Neuronal stem cell (in vitro differentiated cells): ENCODE data around the gene RANBP17.

ENCODE experiments used
- DNase-seq: peaks from one replicate; pipeline ENCODE4 v3.0.0-alpha.2; 2013; ENCODE audit warnings: low spot score
- H2AFZ ChIP-seq: one replicate; pipeline ENCODE4 v1.6.1; 2013; ENCODE audit warnings: mild to moderate bottlenecking, low read length, inconsistent platforms
- H2AK5ac ChIP-seq: 2 replicates; pipeline ENCODE4 v1.6.1; 2013; ENCODE audit warnings: low read depth, mild to moderate bottlenecking, inconsistent platforms, low read length, moderate library complexity, mixed read lengths
- H2BK120ac ChIP-seq: 2 replicates; pipeline ENCODE4 v1.6.1; 2013; ENCODE audit warnings: low read depth, mild to moderate bottlenecking, inconsistent platforms, low read length, moderate library complexity, mixed read lengths
- H2BK12ac ChIP-seq: one replicate; pipeline ENCODE4 v1.6.1; 2013; ENCODE audit warnings: low read length, inconsistent platforms
- H2BK15ac ChIP-seq: 2 replicates; pipeline ENCODE4 v1.6.1; 2013; ENCODE audit warnings: mild to moderate bottlenecking, low read length, inconsistent platforms, mixed read lengths
- H2BK5ac ChIP-seq: one replicate; pipeline ENCODE4 v1.6.1; 2013; ENCODE audit warnings: inconsistent platforms, mild to moderate bottlenecking, low read length, moderate library complexity
- H3K14ac ChIP-seq: one replicate; pipeline ENCODE4 v1.6.1; 2013; ENCODE audit warnings: low read length, inconsistent platforms
- H3K18ac ChIP-seq: 2 replicates; pipeline ENCODE4 v1.6.1; 2013; ENCODE audit warnings: low read length, inconsistent platforms
- H3K23ac ChIP-seq: 2 replicates; pipeline ENCODE4 v1.6.1; 2013; ENCODE audit warnings: low read depth, mild to moderate bottlenecking, mixed read lengths, low read length, inconsistent platforms; ENCODE audit not compliant: poor library complexity
- H3K27ac ChIP-seq: replicated peaks from 3 replicates; pipeline ENCODE4 v1.5.1; 2013; ENCODE audit warnings: low read length, inconsistent platforms
- H3K27me3 ChIP-seq, 3 experiments: 2 replicates each; pipeline ENCODE4 v1.6.1; 2013; ENCODE audit warnings: low read length in 3 of 3, mild to moderate bottlenecking in 2 of 3, inconsistent platforms in 1 of 3, low read depth in 1 of 3, mixed read lengths in 1 of 3, moderate library complexity in 1 of 3; ENCODE audit not compliant: control insufficient read depth in 3 of 3, insufficient read depth in 3 of 3
- H3K36me3 ChIP-seq, 2 donors: replicated peaks in 1 of 2; 2 replicates each; pipeline ENCODE4 v1.6.1; 2013; ENCODE audit warnings: low read length in 2 of 2; ENCODE audit not compliant: control insufficient read depth in 2 of 2, insufficient read depth in 2 of 2
- H3K4ac ChIP-seq: 2 replicates; pipeline ENCODE4 v1.6.1; 2013; ENCODE audit warnings: inconsistent platforms, mild to moderate bottlenecking, low read length, moderate library complexity
- H3K4me1 ChIP-seq, 2 donors: 1 replicate in 1 of 2; 2 replicates in 1 of 2; pipeline ENCODE4 v1.6.1; 2013; ENCODE audit warnings: low read length in 2 of 2, low read depth in 1 of 2; ENCODE audit not compliant: control insufficient read depth in 2 of 2, insufficient read depth in 1 of 2
- H3K4me2 ChIP-seq: one replicate; pipeline ENCODE4 v1.6.1; 2013; ENCODE audit warnings: mild to moderate bottlenecking, low read length, inconsistent platforms; ENCODE audit not compliant: insufficient read depth, poor library complexity, severe bottlenecking
- H3K4me3 ChIP-seq, 2 donors: 2 replicates each; pipeline ENCODE4 v1.5.1; 2013; ENCODE audit warnings: low read length in 2 of 2, mild to moderate bottlenecking in 2 of 2, inconsistent platforms in 1 of 2, moderate library complexity in 1 of 2
- H3K79me1 ChIP-seq: one replicate; pipeline ENCODE4 v1.6.1; 2013; ENCODE audit warnings: low read depth, mild to moderate bottlenecking, inconsistent platforms, low read length, moderate library complexity
- H3K9ac ChIP-seq: one replicate; pipeline ENCODE4 v1.6.1; 2013; ENCODE audit warnings: mild to moderate bottlenecking, low read depth, low read length, inconsistent platforms; ENCODE audit not compliant: poor library complexity
- H3K9me3 ChIP-seq, 2 donors: replicated peaks in 1 of 2; 2 replicates each; pipeline versions ENCODE3 to v1.6.1; 2013; ENCODE audit warnings: low read length in 2 of 2, mild to moderate bottlenecking in 2 of 2, inconsistent platforms in 1 of 2, low read depth in 1 of 2, mixed read lengths in 1 of 2, moderate library complexity in 1 of 2; ENCODE audit not compliant: control insufficient read depth in 2 of 2, insufficient read depth in 1 of 2
- H4K8ac ChIP-seq: one replicate; pipeline ENCODE4 v1.6.1; 2013; ENCODE audit warnings: low read depth, mild to moderate bottlenecking, inconsistent platforms, low read length, moderate library complexity
- H4K91ac ChIP-seq: one replicate; pipeline ENCODE4 v1.6.1; 2013; ENCODE audit warnings: low read length, low read depth, mild to moderate bottlenecking, inconsistent platforms; ENCODE audit not compliant: poor library complexity
- WGBS, 2 donors: extraction: QIAGEN DNeasy Blood & Tissue Kit; methylation state at CpG; one replicate each; pipeline ENCODE4 v1.1.7; 2013; ENCODE audit warnings: missing lambda C conversion rate in 2 of 2, mixed read lengths in 1 of 2; ENCODE audit not compliant: insufficient read length in 2 of 2, insufficient replicate concordance in 1 of 2; ENCODE audit errors: extremely low coverage in 2 of 2; 5-methylcytosine and 5-hydroxymethylcytosine counted together

Gene RANBP17

GRCh38 chr5:171264843-171265242 is 403.0 kb downstream of the RANBP17 start:
- no peak overlapping the region for H4K91ac ChIP-seq
- H4K8ac ChIP-seq: no peak overlapping the region
- H3K9ac ChIP-seq: no peak overlapping the region
- H3K4me2 ChIP-seq: no peak overlapping the region
- H3K79me1 ChIP-seq: no peaks in the 10 kb centered on the region
- H2BK5ac ChIP-seq: no peak overlapping the region
- no peak overlapping the region for H3K18ac ChIP-seq
- no peak overlapping the region for H2BK12ac ChIP-seq
- H2AK5ac ChIP-seq: no peak overlapping the region
- no peak overlapping the region for H2BK120ac ChIP-seq
- peaks cover 0 to 2% of the 10 kb centered on the region in 2 donors for H3K4me1 ChIP-seq
- no peak overlapping the region for H3K14ac ChIP-seq
- H3K4ac ChIP-seq: no peak overlapping the region
- H2BK15ac ChIP-seq: no peak overlapping the region
- H3K27me3 ChIP-seq: no peaks in the 10 kb centered on the region
- no peak for DNase-seq
- H3K9me3 ChIP-seq: no peaks in the 10 kb centered on the region
- H3K23ac ChIP-seq: no peak overlapping the region
- no CpG with 5 or more reads among the region's 2 CpGs for WGBS, 2 donors
- H3K27ac ChIP-seq: no peak overlapping the region
- no peaks in the 10 kb centered on the region for H3K36me3 ChIP-seq
- no peak overlapping the region for H3K4me3 ChIP-seq
- H2AFZ ChIP-seq: no peak overlapping the region

DNA sequence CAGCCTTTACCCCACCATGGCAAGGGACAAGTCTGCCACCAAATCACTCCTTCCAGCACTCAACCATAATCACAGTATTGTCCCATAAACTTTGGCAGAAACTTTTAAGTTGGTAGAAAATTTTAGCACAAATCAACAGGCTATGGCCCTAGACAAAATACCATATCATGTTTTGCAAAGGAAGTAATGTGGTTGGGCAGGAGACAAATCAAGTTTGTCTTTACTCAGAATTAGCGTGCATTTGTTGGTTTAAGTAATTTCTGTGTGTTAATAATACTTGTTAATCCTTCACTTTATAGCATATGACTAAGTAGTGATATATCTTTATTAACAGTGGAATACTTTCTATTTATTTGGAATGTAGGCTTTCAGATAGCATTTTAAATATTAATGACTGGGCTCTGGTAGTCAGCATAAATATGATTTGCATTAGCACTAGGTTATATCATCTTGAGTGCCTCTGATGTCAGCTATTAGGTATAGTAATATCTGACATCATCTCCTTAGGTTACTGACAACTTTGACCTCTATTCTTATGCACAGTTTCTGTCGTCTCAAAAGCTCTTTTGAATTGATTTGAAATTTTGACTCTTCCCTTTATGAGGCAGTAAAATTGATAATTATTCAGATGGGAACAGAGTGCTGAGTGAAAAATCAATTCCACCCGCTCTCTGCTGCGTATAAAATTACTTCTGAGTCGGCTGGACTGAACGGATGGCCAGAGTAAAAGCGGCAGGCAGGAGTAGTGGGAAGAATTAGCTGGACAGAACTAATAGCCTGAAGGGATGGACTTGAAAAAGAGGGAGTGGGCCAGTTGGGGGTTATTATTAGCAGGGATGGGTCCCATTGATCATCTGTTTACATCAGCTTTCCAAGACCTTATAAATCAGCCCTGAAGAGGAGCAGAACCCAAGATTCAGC is 407.1 kb downstream of the RANBP17 start:
- Histone ChIP-seq H3K4ac (no peak overlapping the region), H2AFZ (no peak overlapping the region), H2BK5ac (no peak overlapping the region), H3K18ac (no peak overlapping the region), H3K4me2 (no peak overlapping the region), H2BK15ac (no peak overlapping the region), H2BK12ac (no peak overlapping the region), H3K4me1 (no peaks in the 10 kb centered on the region), H3K27ac (no peak overlapping the region), H3K23ac (no peak overlapping the region), H2AK5ac (no peak overlapping the region), H3K4me3 (no peak overlapping the region), H3K14ac (no peak overlapping the region), H3K9me3 (no peaks in the 10 kb centered on the region), H3K36me3 (no peaks in the 10 kb centered on the region), H2BK120ac (no peak overlapping the region), H3K27me3 (no peaks in the 10 kb centered on the region), H3K9ac (no peak overlapping the region), H3K79me1 (no peaks in the 10 kb centered on the region), H4K8ac (no peak overlapping the region), H4K91ac (no peak overlapping the region)
- no peak for DNase-seq
- WGBS, 2 donors: no CpG with 5 or more reads among the region's 7 CpGs

DNA sequence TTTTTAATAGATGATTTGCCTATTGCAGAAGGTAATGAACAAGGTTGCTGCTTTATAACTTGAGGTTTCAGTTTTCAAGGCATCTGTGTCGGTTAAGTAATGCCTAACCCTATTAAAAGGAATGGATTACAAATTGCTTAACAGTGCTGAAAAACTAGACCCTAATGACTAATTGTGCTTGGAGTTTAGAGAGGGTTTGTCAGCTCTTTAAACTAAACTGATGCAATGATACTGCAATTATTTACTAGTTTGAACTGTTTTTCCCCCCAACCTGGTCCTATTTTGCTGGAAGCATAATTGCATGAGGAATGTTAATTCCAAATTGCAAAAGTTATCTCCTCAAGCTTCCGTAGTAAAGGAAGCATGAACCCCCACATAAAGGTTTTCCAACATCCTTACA is 407.9 kb downstream of the RANBP17 start:
- Histone ChIP-seq H3K4me2 (no peak overlapping the region), H3K4me1 (no peaks in the 10 kb centered on the region), H3K27ac (no peak overlapping the region), H3K18ac (no peak overlapping the region), H3K4me3 (no peak overlapping the region), H3K14ac (no peak overlapping the region), H4K91ac (no peak overlapping the region), H3K4ac (no peak overlapping the region), H2BK15ac (no peak overlapping the region), H3K9ac (no peak overlapping the region), H4K8ac (no peak overlapping the region), H2BK5ac (no peak overlapping the region), H3K9me3 (no peaks in the 10 kb centered on the region), H2BK120ac (no peak overlapping the region), H3K27me3 (no peaks in the 10 kb centered on the region), H3K36me3 (no peaks in the 10 kb centered on the region), H3K79me1 (no peaks in the 10 kb centered on the region), H2BK12ac (no peak overlapping the region), H2AK5ac (no peak overlapping the region), H3K23ac (no peak overlapping the region), H2AFZ (no peak overlapping the region)
- no CpG with 5 or more reads among the region's 2 CpGs for WGBS, 2 donors
- no peak for DNase-seq

- Histone ChIP-seq H3K14ac (no peak overlapping the region), H3K36me3 (no peaks in the 10 kb centered on the region), H3K79me1 (no peaks in the 10 kb centered on the region), H3K27me3 (no peaks in the 10 kb centered on the region), H3K23ac (no peak overlapping the region), H3K4me1 (no peaks in the 10 kb centered on the region), H4K91ac (no peak overlapping the region), H2BK120ac (no peak overlapping the region), H3K18ac (no peak overlapping the region), H3K9ac (no peak overlapping the region), H3K4ac (no peak overlapping the region), H2BK15ac (no peak overlapping the region), H3K27ac (no peak overlapping the region), H2AFZ (no peak overlapping the region), H3K4me2 (no peak overlapping the region), H2BK5ac (no peak overlapping the region), H2AK5ac (no peak overlapping the region), H4K8ac (no peak overlapping the region), H3K4me3 (no peak overlapping the region), H3K9me3 (no peaks in the 10 kb centered on the region), H2BK12ac (no peak overlapping the region)
- DNase-seq: no peak
- WGBS, 2 donors: no CpG with 5 or more reads among the region's 3 CpGs
Observed at GRCh38 chr5:171270136-171270535, 408.3 kb downstream of the RANBP17 start.
